ENCODE data around the gene ERCC3. TPM values are rescaled to one million over a fixed set of nuclear protein-coding genes. Genes with fewer than 3 reads are reported as not detected.

Gene ERCC3
- total RNA-seq, 1 donor from 2014 or later: 22.4 TPM

DNA sequence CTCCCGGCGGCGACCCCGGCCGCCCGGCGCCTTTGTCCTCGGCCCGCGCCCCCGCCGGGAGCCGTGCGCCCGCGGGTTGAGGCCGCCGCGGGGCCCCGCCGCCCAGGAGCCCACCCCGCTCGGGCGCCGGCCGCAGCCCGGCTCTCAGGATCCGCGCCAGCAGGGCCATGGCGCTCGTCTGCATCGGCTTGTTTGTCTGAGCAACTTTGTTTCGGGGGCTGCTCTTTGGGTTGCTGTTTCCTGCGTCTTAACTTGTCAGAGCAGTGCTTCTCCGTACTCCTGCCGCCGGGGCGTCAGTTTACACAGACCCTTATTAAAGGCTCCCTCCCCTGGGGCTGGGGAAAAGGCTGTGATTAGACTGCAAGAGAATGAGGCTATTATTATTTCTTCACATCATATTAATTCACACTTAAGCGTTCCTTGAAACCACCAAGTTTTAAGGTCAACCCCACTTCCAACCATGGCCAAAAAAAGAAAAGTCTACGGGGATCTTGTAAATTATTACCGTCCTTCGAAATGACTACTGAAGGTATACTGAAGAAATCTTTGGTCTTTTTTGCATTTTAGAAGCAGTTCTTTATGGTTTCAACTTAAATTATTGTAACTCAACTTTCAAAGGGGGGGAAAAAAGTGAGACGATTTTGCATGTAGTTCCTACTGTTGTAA, 73.7 kb downstream of the ERCC3 start, which contains the start of gene CYP27C1:
TSS of gene CYP27C1 (minus strand) at position 198 of the 666 bp plus-strand sequence. CDS start at position 169, 29 bp downstream.
- H3K27me3 ChIP-seq (ENCODE audit: low read depth): peaks cover 96% of the 10 kb centered on the region
- DNase-seq: no peak
- H3K27ac ChIP-seq (replicated peaks): no peak within 1 kb of the TSS
- peaks cover 7% of the 10 kb centered on the region for H3K9me3 ChIP-seq (replicated peaks)
- TF ChIP-seq, protein P1, sequence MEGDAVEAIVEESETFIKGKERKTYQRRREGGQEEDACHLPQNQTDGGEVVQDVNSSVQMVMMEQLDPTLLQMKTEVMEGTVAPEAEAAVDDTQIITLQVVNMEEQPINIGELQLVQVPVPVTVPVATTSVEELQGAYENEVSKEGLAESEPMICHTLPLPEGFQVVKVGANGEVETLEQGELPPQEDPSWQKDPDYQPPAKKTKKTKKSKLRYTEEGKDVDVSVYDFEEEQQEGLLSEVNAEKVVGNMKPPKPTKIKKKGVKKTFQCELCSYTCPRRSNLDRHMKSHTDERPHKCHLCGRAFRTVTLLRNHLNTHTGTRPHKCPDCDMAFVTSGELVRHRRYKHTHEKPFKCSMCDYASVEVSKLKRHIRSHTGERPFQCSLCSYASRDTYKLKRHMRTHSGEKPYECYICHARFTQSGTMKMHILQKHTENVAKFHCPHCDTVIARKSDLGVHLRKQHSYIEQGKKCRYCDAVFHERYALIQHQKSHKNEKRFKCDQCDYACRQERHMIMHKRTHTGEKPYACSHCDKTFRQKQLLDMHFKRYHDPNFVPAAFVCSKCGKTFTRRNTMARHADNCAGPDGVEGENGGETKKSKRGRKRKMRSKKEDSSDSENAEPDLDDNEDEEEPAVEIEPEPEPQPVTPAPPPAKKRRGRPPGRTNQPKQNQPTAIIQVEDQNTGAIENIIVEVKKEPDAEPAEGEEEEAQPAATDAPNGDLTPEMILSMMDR (IDR thresholded peaks at IDR 0.05; ENCODE audit: borderline replicate concordance): no peak
- H3K36me3 ChIP-seq: no peaks in the 10 kb centered on the region
- intact Hi-C loops (cut with micrococcal nuclease): no loop called here
- H3K4me3 ChIP-seq: peak within 1 kb of the TSS; percentile 63
- peaks cover 23% of the 10 kb centered on the region for H3K4me1 ChIP-seq

DNA sequence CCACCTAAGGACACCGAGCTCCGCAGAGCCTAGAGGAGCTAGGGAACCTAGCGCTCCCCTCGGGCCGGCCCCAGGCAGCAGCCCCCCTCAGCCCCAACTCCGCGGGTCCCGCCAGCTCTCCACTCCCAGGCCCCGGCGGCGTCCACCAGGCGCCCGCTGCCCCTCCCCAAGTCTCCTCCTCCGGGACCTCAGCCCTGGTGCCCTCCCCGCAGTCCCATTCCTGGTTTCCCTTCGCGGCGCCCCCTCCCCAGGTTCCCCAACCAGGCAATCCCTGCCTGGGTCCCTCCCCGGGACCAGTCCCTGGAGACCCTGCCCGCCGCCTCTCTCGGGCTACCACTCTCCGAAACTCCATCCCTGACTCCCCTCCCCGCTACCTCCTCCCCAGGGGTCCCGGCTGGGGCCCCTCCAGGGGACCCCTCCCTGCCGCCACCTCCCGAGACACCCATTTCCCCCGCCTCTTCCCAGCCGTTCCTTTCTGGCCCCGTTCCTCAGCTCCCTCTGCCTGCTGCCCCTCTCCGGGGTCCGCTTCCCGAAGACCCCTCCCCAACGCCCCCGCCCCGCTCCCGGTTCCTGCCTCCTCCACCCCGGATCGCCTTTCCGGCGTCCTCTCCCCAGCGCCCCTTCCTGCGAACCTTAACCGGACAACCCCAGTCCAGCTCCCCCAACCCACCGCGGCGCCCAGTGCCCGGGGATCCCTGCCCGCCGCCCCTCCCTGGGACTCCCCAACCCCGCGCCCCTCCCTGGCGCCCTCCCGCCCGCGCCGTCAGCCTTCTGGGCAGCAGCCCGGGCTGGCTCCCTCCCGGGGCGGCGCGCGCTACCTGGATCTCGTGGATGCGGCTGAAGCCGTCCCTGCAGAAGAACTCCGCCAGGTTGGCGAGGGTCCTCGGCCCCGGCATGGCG, 74.5 kb downstream of the ERCC3 start:
- TF ChIP-seq, protein P1 (IDR thresholded peaks at IDR 0.05; ENCODE audit: borderline replicate concordance): no peak
- Histone ChIP-seq H3K27me3 (ENCODE audit: low read depth) (peaks cover 93% of the 10 kb centered on the region), H3K4me3 (peak overlapping the region; percentile 63), H3K27ac (replicated peaks) (no peak overlapping the region), H3K9me3 (replicated peaks) (peaks cover 7% of the 10 kb centered on the region), H3K4me1 (peaks cover 23% of the 10 kb centered on the region), H3K36me3 (no peaks in the 10 kb centered on the region)
- intact Hi-C loops (cut with micrococcal nuclease): no loop called here
- no peak for DNase-seq

- peaks cover 88% of the 10 kb centered on the region for H3K27me3 ChIP-seq (ENCODE audit: low read depth)
- H3K4me3 ChIP-seq: peak overlapping the region; percentile 63
- H3K36me3 ChIP-seq: no peaks in the 10 kb centered on the region
- peaks cover 23% of the 10 kb centered on the region for H3K4me1 ChIP-seq
- no peak overlapping the region for H3K27ac ChIP-seq (replicated peaks)
- DNase-seq: no peak
- H3K9me3 ChIP-seq (replicated peaks): peaks cover 9% of the 10 kb centered on the region
- TF ChIP-seq, protein P1 (IDR thresholded peaks at IDR 0.05; ENCODE audit: borderline replicate concordance): no peak
- intact Hi-C loops (cut with micrococcal nuclease): no loop called here
These were observed 75.2 kb downstream of the ERCC3 start for GRCh38 chr2:127218812-127219170.

DNA sequence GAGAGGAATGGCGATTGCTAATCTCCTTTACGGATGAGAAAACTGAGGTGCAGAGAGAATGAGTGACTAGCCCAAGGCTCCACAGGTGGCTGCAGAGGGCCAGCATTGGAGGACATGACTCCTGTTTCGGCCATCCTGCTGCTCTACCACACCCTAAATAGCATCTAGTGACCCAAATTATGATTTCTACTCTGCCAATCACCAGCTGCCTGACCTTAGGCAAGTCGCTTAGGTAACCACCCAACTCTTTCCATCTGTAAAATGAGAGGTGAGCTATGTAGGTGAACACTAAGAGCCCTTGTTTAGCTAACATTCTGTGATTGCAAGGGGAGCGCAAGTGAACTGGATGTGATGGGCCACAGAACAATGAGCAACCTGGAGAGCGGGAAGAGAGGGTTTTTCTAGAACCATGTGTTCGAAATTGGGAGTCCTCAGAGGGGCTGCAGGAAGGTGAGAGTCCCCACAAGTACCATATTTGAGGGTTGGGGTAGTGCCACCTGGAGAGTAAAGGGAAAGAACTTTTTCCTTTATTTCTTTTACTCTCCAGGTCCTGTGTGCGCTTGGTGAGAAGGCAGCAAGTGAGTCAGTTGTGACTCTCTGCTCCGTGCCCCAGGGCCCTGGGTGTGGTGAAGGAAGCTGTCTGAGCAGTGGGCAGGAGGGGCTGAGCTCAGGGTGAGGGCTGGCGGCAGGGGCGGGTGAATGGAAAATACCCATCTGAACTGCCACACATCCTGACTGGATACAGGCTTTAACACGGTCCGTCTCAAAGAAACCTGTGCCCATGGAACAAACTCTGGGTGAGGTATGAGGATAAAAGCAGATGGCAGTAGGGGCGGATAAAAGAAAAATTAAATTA, 76.2 kb downstream of the ERCC3 start:
- Histone ChIP-seq H3K9me3 (replicated peaks) (peaks cover 19% of the 10 kb centered on the region), H3K36me3 (no peaks in the 10 kb centered on the region), H3K27me3 (ENCODE audit: low read depth) (peaks cover 82% of the 10 kb centered on the region), H3K27ac (replicated peaks) (no peak overlapping the region), H3K4me1 (peaks cover 23% of the 10 kb centered on the region), H3K4me3 (no peak overlapping the region)
- intact Hi-C loops (cut with micrococcal nuclease): no loop called here
- TF ChIP-seq, protein P1 (IDR thresholded peaks at IDR 0.05; ENCODE audit: borderline replicate concordance): no peak
- DNase-seq: no peak

DNA sequence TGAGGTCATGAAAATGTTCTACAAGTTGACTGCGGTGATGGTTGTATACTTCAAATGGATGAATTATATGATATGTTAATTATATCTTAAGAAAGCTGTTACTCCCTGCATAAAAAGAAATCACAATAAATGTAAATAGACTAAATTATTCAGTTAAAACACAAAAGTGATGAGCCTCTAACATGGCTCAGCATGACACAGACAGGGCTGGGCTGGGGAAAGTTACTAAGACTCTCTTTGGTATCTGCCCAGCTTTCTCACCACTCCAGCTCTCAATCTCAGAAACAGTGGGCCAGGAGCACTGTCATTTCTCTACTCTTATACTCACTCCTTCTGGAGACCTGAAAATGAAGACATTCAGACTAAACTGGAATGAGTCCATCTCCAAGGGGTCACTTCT, 77.4 kb downstream of the ERCC3 start:
- Histone ChIP-seq H3K36me3 (no peaks in the 10 kb centered on the region), H3K27ac (replicated peaks) (no peak overlapping the region), H3K9me3 (replicated peaks) (peaks cover 19% of the 10 kb centered on the region), H3K4me3 (no peak overlapping the region), H3K27me3 (ENCODE audit: low read depth) (peaks cover 71% of the 10 kb centered on the region), H3K4me1 (peaks cover 23% of the 10 kb centered on the region)
- no peak for DNase-seq
- intact Hi-C loops (cut with micrococcal nuclease): no loop called here
- TF ChIP-seq, protein P1 (IDR thresholded peaks at IDR 0.05; ENCODE audit: borderline replicate concordance): no peak

Data from left ventricle myocardium inferior (tissue), 1 donor.